NK-92 (cell line): ENCODE results near the gene TMEM165.

ENCODE experiments used
- DNase-seq: peaks from one replicate; lab custom pipeline; 2025; ENCODE audit not compliant: unreplicated experiment; lab: John Stamatoyannopoulos, UW

Gene TMEM165

GRCh38 chr4:55367084-55367722 lies 28.6 kb upstream of the TMEM165 start:
- DNase-seq = no peak

DNA sequence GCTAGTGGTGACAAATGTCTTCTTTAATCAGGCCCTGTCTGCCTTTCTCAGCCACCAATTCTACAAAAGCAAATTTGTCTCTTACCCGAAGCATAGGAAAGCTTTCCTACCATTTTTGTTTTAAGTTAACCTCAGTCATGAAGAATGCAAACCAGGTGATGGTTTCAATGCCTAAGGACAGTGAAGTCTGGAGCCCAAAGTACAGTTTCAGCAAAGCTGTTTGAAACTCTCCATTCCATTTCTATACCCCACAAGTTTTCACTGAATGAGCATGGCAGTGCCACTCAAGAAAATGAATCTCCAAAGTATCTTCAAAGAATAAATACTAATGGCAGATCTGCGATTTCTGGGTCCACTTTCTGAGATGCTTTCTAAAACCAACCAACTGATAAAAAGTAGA lies 25.8 kb upstream of the TMEM165 start:
- DNase-seq = no peak

- no peak for DNase-seq
These were observed 23.5 kb upstream of the TMEM165 start for GRCh38 chr4:55372259-55372658.

DNA sequence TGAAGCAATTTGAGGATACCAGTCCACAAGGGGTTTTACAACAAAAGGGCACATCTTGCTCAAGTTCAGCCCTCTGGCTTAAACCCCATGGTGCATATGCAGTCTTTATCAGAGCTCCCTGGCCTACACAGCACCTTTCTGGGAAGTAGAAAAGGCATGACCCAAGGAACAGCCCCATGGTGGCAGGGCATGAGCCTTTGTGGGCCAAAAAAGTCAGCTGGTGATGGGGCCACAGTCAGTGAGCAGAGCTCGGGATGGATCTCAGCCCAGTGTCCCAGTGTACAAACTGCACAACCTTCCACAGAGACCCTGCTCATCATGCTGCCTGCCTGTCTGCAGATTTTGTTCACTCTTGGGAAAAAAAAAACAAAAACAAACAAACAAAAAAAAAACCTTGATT lies 22.3 kb upstream of the TMEM165 start:
- no peak for DNase-seq

DNA sequence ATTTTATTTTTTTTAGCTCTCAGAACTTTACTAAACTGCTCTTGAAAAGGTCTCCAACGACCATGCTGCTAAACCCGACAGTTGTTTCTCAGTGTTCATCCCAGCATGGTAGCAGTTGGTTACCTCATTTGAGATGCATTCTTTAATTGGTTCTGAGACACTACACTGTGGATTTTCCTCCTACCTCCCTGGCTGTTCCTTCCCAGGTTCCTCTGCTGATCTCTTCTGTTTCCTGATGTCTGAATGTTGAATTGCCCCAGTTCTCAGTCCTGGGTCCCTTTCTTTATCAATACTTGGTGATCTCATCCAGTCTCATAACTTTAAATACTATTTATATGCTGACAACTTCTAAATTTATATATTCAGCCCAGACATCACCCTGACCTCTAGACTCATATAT lies 19.1 kb upstream of the TMEM165 start:
- DNase-seq = no peak

- DNase-seq = no peak
These were observed 16.9 kb upstream of the TMEM165 start for GRCh38 chr4:55378617-55379467.

- no peak for DNase-seq
These were observed 15.2 kb upstream of the TMEM165 start for GRCh38 chr4:55380576-55380975.

DNA sequence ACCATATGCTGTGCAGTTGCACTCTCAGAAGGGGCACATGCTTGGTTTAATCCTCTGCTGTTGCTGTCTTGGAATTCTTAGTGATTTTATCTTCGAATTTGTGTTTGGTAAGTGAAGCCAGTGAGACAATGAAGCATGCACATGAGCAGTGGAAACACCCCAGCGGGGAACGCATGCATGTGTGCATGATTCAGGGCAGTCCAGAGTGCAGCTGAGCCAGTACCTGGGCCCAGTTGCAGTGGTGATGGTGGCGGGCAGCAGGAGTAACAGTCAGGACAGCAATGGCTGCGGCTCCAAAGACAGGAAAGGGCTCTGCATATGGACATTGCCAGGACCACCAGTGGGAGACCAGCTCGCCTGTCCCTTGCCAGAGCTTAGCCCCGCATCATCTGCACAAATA lies 14.3 kb upstream of the TMEM165 start:
- no peak for DNase-seq

DNA sequence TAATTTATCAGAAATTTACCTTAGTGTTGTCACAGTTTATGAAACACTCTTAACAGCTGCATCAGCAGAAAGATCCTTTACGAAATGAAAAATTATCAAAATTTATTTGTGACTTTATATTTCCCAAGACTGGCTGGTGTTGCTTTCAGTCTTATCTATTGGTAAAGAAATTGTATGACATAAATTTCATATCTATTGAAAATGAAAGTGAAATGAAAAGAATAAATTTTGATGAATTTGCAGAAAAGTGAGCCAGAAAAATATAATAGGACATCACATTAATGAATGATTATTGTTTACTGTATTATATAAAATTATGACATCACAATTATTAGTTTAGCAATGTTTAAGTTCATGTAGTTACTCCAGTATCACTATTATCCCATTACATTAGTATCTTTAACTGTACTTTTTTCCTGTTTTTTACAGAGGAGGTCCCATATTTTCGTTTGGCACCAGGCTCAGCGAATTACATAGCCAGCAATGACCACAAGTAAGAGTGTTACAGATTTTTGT lies 13.2 kb upstream of the TMEM165 start:
- DNase-seq = no peak

- DNase-seq = no peak
These were observed 10.5 kb upstream of the TMEM165 start for GRCh38 chr4:55385201-55385649.

DNA sequence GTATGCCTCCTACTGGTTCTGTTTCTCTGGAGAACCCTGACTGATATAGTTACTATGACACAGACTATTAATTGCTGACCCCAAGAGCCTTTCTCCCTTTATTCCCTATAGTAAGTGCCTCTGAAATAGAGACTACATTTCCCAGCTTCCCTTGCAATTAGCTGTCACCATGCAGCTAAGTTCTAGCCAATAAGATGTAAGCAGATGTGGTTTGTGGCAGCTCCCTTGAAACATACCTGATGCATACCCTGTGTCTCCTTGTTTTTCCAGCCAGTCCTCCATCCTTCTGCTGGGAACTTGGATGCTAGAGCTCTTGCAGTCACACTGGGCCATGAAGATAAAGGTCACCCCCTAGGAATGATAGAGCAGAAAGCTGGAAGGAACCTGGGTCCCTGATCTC lies 9.7 kb upstream of the TMEM165 start:
- no peak for DNase-seq

- no peak for DNase-seq
These were observed 8.9 kb upstream of the TMEM165 start for GRCh38 chr4:55386840-55387239.

DNA sequence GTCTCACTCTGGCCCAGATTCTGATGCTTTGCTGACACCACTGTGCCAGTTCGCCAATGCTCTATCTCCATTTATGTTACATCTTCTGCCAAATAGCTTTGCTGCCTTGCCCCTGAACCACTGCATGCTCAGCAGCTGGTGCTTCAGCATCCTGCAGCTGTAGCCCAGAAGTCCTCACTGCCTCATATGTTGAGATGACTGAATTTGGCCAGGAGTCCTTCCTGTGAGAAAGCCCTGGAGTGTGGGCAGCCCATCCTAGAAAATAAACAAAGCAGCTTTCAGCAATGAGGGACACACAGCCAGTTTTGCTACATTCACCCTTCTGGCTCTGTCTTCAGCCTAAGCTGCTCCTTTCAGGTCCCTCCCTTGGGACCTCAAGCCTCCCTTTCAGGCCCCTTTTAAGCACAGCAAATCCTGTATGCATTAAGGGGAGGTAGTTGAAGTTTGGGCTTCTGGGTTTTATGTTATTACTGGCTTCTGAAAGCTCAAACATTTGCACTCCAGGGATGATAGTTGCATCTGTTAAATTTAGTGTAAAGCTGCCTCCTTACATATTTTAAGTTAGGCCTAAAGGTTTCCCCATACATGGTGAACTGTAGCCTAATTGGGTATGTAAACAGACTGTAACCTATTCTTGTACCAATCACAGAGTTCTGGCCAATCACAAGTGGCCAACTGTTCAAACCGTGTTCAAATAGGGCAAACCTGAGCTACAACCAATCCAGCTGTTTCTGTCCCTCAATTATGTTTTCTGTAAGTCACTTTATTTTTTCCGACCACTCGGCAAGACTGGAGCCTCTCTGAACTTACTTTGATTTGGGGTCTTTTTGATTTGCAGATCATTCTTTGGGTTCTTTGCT lies 2.1 kb upstream of the TMEM165 start:
- no peak for DNase-seq

- DNase-seq = no peak
These were observed 584 bp upstream of the TMEM165 start for GRCh38 chr4:55395218-55395528.

DNA sequence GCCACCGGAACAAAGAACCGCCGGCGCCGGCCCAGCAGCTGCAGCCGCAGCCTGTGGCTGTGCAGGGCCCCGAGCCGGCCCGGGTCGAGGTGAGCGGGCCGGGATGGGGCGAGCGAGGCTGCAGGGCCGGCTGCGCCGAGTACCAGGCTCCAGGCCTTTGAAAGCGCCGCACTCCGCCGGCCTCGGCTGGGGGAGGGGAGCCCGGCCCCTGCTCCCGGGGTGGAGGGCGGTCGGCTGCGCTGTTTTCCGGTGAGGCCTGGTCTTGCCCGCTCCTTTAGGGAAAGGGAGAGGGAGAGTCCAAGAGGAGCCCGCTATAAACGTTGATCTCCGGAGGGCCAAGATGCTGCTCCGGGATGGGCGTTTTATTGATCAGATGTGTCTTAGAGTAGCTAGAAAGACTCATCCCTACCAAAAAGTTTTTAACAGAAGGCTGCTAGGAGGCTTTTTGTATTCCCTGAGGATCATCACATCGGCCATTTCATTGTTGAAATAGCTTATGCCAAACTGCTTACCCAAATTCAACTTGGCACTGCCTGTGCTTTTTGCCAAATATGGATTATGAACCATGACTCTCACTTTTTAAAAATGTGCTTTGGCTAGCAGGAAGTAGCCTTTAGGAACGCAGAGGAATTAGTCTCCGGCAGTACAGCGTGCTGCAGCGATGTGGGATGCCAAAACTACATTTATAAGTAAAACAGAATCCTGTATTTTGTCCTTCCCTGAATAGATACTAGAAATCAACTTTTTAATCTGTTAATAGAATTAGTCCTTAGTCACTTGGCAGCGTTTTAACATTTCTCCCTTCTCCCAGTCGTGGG lies 760 bp downstream of the TMEM165 start:
- no peak for DNase-seq

- DNase-seq = no peak
These were observed 1.3 kb downstream of the TMEM165 start for GRCh38 chr4:55397126-55397436.

GRCh38 chr4:55397520-55398321 lies 2.0 kb downstream of the TMEM165 start:
- DNase-seq = no peak

GRCh38 chr4:55398461-55398860 lies 2.7 kb downstream of the TMEM165 start:
- no peak for DNase-seq

GRCh38 chr4:55398966-55399365 lies 3.2 kb downstream of the TMEM165 start:
- no peak for DNase-seq

GRCh38 chr4:55399581-55399980 lies 3.8 kb downstream of the TMEM165 start:
- no peak for DNase-seq
